ENCODE results near the gene ITPRID2.

GRCh38 chr2:181944914-181945291 lies 53.4 kb downstream of the ITPRID2 start:
- no peak for TF ChIP-seq POLR2A (IDR thresholded peaks at IDR 0.05; ENCODE audit: control extremely low read depth in 1 of 2, low read depth in 2 of 2, low read length in 2 of 2)
- TF ChIP-seq CTCF (IDR thresholded peaks at IDR 0.05; ENCODE audit: control extremely low read depth in 1 of 3, insufficient read depth in 1 of 3, low read depth in 1 of 3, low read length in 3 of 3) = no peak
- no peak for TF ChIP-seq POLR2AphosphoS5 (IDR thresholded peaks at IDR 0.05; ENCODE audit: low read depth, low read length)
- no peak for TF ChIP-seq USF2 (IDR thresholded peaks at IDR 0.05; ENCODE audit: low read length)
- no peak for TF ChIP-seq EZH2 (IDR thresholded peaks at IDR 0.05; ENCODE audit: low read depth, low read length, severe bottlenecking)
- TF ChIP-seq SP1 (IDR thresholded peaks at IDR 0.05; ENCODE audit: low read depth, low read length) = no peak

All from H1 (cell line).